ENCODE results near the gene C17orf114.

The C17orf114 gene

GRCh38 chr17:4790705-4791088 is 11.4 kb downstream of the C17orf114 start:
- no peak for DNase-seq
- Mint-ChIP-seq H3K27ac (ENCODE audit: unreplicated experiment) (peak overlapping the region; percentile 90), H3K27me3 (ENCODE audit: unreplicated experiment) (peaks cover 10% of the 10 kb centered on the region), H3K36me3 (ENCODE audit: unreplicated experiment) (no peaks in the 10 kb centered on the region), H3K4me1 (ENCODE audit: low read depth, unreplicated experiment) (peaks cover 12% of the 10 kb centered on the region), H3K4me3 (ENCODE audit: unreplicated experiment) (peak overlapping the region; percentile 91), H3K9me3 (ENCODE audit: unreplicated experiment) (peaks cover 7% of the 10 kb centered on the region)
- TF ChIP-seq, protein P1, sequence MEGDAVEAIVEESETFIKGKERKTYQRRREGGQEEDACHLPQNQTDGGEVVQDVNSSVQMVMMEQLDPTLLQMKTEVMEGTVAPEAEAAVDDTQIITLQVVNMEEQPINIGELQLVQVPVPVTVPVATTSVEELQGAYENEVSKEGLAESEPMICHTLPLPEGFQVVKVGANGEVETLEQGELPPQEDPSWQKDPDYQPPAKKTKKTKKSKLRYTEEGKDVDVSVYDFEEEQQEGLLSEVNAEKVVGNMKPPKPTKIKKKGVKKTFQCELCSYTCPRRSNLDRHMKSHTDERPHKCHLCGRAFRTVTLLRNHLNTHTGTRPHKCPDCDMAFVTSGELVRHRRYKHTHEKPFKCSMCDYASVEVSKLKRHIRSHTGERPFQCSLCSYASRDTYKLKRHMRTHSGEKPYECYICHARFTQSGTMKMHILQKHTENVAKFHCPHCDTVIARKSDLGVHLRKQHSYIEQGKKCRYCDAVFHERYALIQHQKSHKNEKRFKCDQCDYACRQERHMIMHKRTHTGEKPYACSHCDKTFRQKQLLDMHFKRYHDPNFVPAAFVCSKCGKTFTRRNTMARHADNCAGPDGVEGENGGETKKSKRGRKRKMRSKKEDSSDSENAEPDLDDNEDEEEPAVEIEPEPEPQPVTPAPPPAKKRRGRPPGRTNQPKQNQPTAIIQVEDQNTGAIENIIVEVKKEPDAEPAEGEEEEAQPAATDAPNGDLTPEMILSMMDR (IDR thresholded peaks at IDR 0.05; ENCODE audit: partially characterized antibody, unreplicated experiment) = no peak

DNA sequence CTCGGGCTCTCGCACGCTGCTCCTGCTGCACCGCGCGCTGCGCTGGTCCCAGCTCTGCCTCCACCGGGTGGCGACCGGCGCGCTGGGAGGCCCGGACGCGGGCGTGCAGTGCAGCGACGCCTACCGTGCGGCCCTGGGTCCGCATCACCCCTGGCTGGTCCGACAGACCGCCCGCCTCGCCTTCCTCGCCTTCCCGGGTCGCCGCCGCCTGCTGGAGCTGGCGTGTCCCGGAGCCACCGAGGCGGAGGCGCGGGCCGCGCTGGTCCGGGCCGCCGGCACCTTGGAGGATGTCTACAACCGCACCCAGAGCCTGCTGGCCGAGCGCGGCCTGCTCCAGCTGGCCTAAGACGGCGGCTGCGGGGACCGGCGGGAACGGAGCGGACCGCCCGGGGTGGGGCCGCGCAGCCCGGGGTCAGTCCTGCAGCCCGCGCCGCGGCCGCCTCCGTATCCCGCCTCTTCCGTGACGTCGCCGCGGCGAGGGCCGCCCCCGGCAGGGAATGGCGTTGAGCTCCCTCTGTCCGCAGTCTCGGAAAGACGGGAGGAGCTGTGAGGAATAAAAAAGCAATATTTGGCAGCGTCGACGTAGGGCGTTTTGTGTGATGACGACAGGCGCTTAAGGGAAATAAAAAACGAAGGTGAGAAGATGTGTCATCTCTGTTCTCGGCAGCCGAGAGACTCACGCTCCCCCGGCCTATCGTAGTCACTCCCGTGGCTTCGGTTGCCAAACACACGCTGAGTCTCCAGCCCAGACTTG is 12.0 kb downstream of the C17orf114 start:
- Mint-ChIP-seq H3K27ac (ENCODE audit: unreplicated experiment) (peak overlapping the region; percentile 90), H3K4me1 (ENCODE audit: low read depth, unreplicated experiment) (peaks cover 12% of the 10 kb centered on the region), H3K4me3 (ENCODE audit: unreplicated experiment) (peak overlapping the region; percentile 91), H3K9me3 (ENCODE audit: unreplicated experiment) (peaks cover 7% of the 10 kb centered on the region), H3K27me3 (ENCODE audit: unreplicated experiment) (peaks cover 10% of the 10 kb centered on the region), H3K36me3 (ENCODE audit: unreplicated experiment) (no peaks in the 10 kb centered on the region)
- peak; percentile 91 for DNase-seq
- TF ChIP-seq, protein P1 (IDR thresholded peaks at IDR 0.05; ENCODE audit: partially characterized antibody, unreplicated experiment) = peak; percentile 80

DNA sequence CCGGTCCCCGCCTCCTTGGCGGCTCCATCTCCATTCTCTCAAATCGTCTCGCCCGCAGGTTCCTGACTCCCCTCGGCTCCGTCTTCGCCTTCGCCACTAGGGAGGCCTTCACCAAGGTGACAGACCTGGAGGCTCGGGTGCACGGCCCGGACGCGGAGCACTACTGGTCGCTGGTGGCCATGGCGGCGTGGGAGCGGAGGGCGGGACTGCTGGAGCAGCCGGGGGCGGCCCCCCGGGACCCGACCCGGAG is 12.5 kb downstream of the C17orf114 start:
- DNase-seq = no peak
- peak overlapping the region; percentile 76 for H3K27ac Mint-ChIP-seq (ENCODE audit: unreplicated experiment)
- peaks cover 7% of the 10 kb centered on the region for H3K9me3 Mint-ChIP-seq (ENCODE audit: unreplicated experiment)
- H3K4me3 Mint-ChIP-seq (ENCODE audit: unreplicated experiment) = peak overlapping the region; percentile 91
- H3K36me3 Mint-ChIP-seq (ENCODE audit: unreplicated experiment) = no peaks in the 10 kb centered on the region
- H3K4me1 Mint-ChIP-seq (ENCODE audit: low read depth, unreplicated experiment) = peaks cover 12% of the 10 kb centered on the region
- TF ChIP-seq, protein P1 (IDR thresholded peaks at IDR 0.05; ENCODE audit: partially characterized antibody, unreplicated experiment) = no peak
- peaks cover 10% of the 10 kb centered on the region for H3K27me3 Mint-ChIP-seq (ENCODE audit: unreplicated experiment)

DNA sequence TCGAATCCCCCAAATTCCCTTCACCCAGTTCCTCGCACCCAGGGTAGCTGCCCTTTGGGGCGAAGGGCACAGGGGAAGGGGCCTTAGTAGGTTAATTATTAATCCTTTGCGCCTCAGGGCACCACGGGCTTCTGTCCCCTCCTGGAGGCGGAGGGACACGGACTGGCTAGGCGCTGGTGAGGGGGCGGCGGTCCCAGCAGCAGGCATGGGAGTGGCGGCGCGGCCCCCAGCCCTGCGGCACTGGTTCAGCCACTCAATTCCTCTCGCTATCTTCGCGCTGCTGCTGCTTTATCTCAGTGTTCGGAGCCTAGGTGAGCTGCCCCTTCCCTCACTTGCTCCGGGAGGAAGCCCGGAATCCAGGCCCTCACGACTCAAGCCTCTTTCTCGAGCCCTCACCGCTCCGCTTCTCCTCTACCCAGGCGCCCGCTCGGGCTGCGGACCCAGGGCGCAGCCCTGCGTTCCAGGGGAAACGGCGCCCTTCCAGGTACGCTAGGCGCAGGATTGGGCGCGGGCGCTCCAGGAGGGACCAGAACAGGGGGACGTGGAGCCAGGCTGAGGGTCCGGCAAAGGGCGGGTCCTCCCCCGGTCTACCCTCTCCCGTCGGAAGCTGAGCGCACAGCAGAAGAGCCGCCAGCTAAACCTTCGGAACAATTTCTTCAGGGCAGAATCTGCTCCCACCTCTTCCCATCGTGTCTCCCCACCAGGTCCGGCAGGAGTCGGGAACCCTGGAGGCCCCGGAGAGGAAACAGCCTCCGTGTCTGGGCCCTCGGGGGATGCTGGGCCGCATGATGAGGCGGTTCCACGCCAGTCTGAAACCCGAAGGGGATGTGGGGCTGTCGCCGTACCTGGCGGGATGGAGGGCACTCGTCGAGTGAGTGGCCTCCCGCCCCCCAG is 13.1 kb downstream of the C17orf114 start, which contains the start of gene GLTPD2:
TSS of gene GLTPD2 (plus strand) at position 158 of the 894 bp plus-strand sequence. CDS start at position 206, 48 bp downstream.
- peaks cover 7% of the 10 kb centered on the region for H3K9me3 Mint-ChIP-seq (ENCODE audit: unreplicated experiment)
- peak; percentile 37 for DNase-seq
- peak within 1 kb of the TSS; percentile 91 for H3K4me3 Mint-ChIP-seq (ENCODE audit: unreplicated experiment)
- no peaks in the 10 kb centered on the region for H3K36me3 Mint-ChIP-seq (ENCODE audit: unreplicated experiment)
- TF ChIP-seq, protein P1 (IDR thresholded peaks at IDR 0.05; ENCODE audit: partially characterized antibody, unreplicated experiment) = no peak
- H3K27me3 Mint-ChIP-seq (ENCODE audit: unreplicated experiment) = peaks cover 10% of the 10 kb centered on the region
- H3K4me1 Mint-ChIP-seq (ENCODE audit: low read depth, unreplicated experiment) = peaks cover 12% of the 10 kb centered on the region
- H3K27ac Mint-ChIP-seq (ENCODE audit: unreplicated experiment) = peak within 1 kb of the TSS; percentile 76

Data from glutamatergic neuron (in vitro differentiated cells).